ENCODE results near the gene RNF32.

The RNF32 gene

GRCh38 chr7:156640257-156640948 lies at the start of gene RNF32:
TSS of gene RNF32 (plus strand) at chr7:156640774. CDS start at chr7:156643878, 3,104 bp downstream.
- DNase-seq = peak; percentile 95 to 100

GRCh38 chr7:156592155-156592884 lies 48.3 kb upstream of the RNF32 start:
- no peak for DNase-seq

- DNase-seq = no peak
Observed at GRCh38 chr7:156594283-156595080, 46.1 kb upstream of the RNF32 start.

GRCh38 chr7:156600496-156600895 lies 40.1 kb upstream of the RNF32 start:
- DNase-seq = no peak

GRCh38 chr7:156602283-156602682 lies 38.3 kb upstream of the RNF32 start:
- no peak for DNase-seq

GRCh38 chr7:156603011-156603410 lies 37.6 kb upstream of the RNF32 start:
- DNase-seq = no peak

GRCh38 chr7:156603629-156604028 lies 36.9 kb upstream of the RNF32 start:
- no peak for DNase-seq

GRCh38 chr7:156604311-156604710 lies 36.3 kb upstream of the RNF32 start:
- DNase-seq = no peak

- no peak for DNase-seq
Observed at GRCh38 chr7:156604836-156605695, 35.5 kb upstream of the RNF32 start.

- no peak for DNase-seq
Observed at GRCh38 chr7:156606135-156606534, 34.4 kb upstream of the RNF32 start.

GRCh38 chr7:156606691-156607331 lies 33.8 kb upstream of the RNF32 start:
- DNase-seq = no peak

- no peak for DNase-seq
Observed at GRCh38 chr7:156607332-156608172, 33.0 kb upstream of the RNF32 start.

GRCh38 chr7:156608173-156608478 lies 32.4 kb upstream of the RNF32 start:
- no peak for DNase-seq

GRCh38 chr7:156609010-156609877 lies 31.3 kb upstream of the RNF32 start:
- DNase-seq = no peak

- no peak for DNase-seq
Observed at GRCh38 chr7:156610130-156610529, 30.4 kb upstream of the RNF32 start.

- no peak for DNase-seq
Observed at GRCh38 chr7:156610601-156611000, 30.0 kb upstream of the RNF32 start.

GRCh38 chr7:156611014-156612010 lies 29.3 kb upstream of the RNF32 start:
- DNase-seq = no peak

- DNase-seq = peak; percentile 54 to 78
Observed at GRCh38 chr7:156612930-156613329, 27.6 kb upstream of the RNF32 start.

Data from stimulated activated CD4-positive, alpha-beta T cell treated with anti-CD3 and anti-CD28 coated beads, Interleukin-4, amount 100 ng/mL, for 4 hours (primary cell).